WTC11 (cell line): Measurements from ENCODE around the gene TMEM272. TPM values are rescaled to one million over a fixed set of nuclear protein-coding genes. Genes with fewer than 3 reads are reported as not detected.

Source experiments
- ATAC-seq: fragments of 200-7000 bp; cut with Tn5 transposase; 2 replicates; pipeline ENCODE4 v1.10.0; 2021; ENCODE audit warnings: mild to moderate bottlenecking, moderate library complexity
- CTCF ChIA-PET: fragments of 300-600 bp; sonication (Branson Sonifier 250); formaldehyde crosslinking; loops from one replicate; lab custom pipeline; 2021; ENCODE audit warnings: antibody characterized with exemption; lab: Charles Lee
- POLR2A ChIA-PET: fragments of 350-600 bp; sonication (Branson Sonifier 250); formaldehyde crosslinking; loops from one replicate; lab custom pipeline; 2021; ENCODE audit warnings: antibody characterized with exemption; lab: Charles Lee
- DNase-seq: peaks from one replicate; pipeline ENCODE4 v3.0.0; 2021; ENCODE audit warnings: low spot score
- H3K27ac Mint-ChIP-seq: 2 replicates; pipeline ENCODE4 v1.8.0; 2021; ENCODE audit warnings: mixed read lengths
- H3K27me3 Mint-ChIP-seq: 2 replicates; pipeline ENCODE4 v1.8.0; 2021; ENCODE audit warnings: low read depth, mild to moderate bottlenecking, moderate library complexity, mixed read lengths
- H3K36me3 Mint-ChIP-seq: 2 replicates; pipeline ENCODE4 v1.8.0; 2021; ENCODE audit warnings: mixed read lengths
- H3K4me1 Mint-ChIP-seq: 2 replicates; pipeline ENCODE4 v1.8.0; 2022; ENCODE audit warnings: mixed read lengths
- H3K4me3 Mint-ChIP-seq: 2 replicates; pipeline ENCODE4 v1.8.0; 2021; ENCODE audit warnings: mild to moderate bottlenecking, moderate library complexity, mixed read lengths
- H3K9me3 Mint-ChIP-seq: 2 replicates; pipeline ENCODE4 v1.8.0; 2021; ENCODE audit warnings: mixed read lengths
- ARID4B ChIP-seq: sonication (generic); formaldehyde crosslinking; IDR thresholded peaks from 2 replicates; pipeline ENCODE4 v1.8.0; 2023; ENCODE audit warnings: missing genetic modification reagents, mild to moderate bottlenecking, borderline replicate concordance
- ATF2 ChIP-seq: sonication (generic); formaldehyde crosslinking; IDR thresholded peaks from 2 replicates; pipeline ENCODE4 v1.8.1; 2022; ENCODE audit warnings: low read depth, missing genetic modification reagents, borderline replicate concordance
- E2F5 ChIP-seq: sonication (generic); formaldehyde crosslinking; IDR thresholded peaks from 2 replicates; pipeline ENCODE4 v1.8.1; 2022; ENCODE audit warnings: mild to moderate bottlenecking, moderate library complexity, missing genetic modification reagents
- EMX1 ChIP-seq: fragments of 250-450 bp; sonication (Bioruptor Pico); IDR thresholded peaks from 2 replicates; pipeline ENCODE4 v1.8.0; 2021; ENCODE audit warnings: mild to moderate bottlenecking
- FOXP4 ChIP-seq: sonication (generic); formaldehyde crosslinking; IDR thresholded peaks from 2 replicates; pipeline ENCODE4 v1.8.0; 2022; ENCODE audit warnings: mild to moderate bottlenecking, missing genetic modification reagents
- HMGXB4 ChIP-seq: sonication (generic); formaldehyde crosslinking; IDR thresholded peaks from 2 replicates; pipeline ENCODE4 v1.8.1; 2023; ENCODE audit warnings: mild to moderate bottlenecking, moderate library complexity, missing genetic modification reagents
- NFE2L1 ChIP-seq: sonication (generic); formaldehyde crosslinking; IDR thresholded peaks from 2 replicates; pipeline ENCODE4 v1.8.1; 2023; ENCODE audit warnings: missing genetic modification reagents
- PRDM15 ChIP-seq: sonication (generic); formaldehyde crosslinking; IDR thresholded peaks from 2 replicates; pipeline ENCODE4 v1.8.0; 2022; ENCODE audit warnings: missing genetic modification reagents
- SMAD4 ChIP-seq: sonication (generic); formaldehyde crosslinking; IDR thresholded peaks from 2 replicates; pipeline ENCODE4 v1.8.0; 2022; ENCODE audit warnings: mild to moderate bottlenecking, missing genetic modification reagents
- SOX15 ChIP-seq: fragments of 250-450 bp; sonication (Bioruptor Pico); IDR thresholded peaks from 2 replicates; pipeline ENCODE4 v1.9.0; 2021; ENCODE audit warnings: mild to moderate bottlenecking
- ZBTB21 ChIP-seq: sonication (generic); formaldehyde crosslinking; IDR thresholded peaks from 2 replicates; pipeline ENCODE4 v1.8.1; 2023; ENCODE audit warnings: mild to moderate bottlenecking, missing genetic modification reagents, borderline replicate concordance
- ZNF281 ChIP-seq: sonication (generic); formaldehyde crosslinking; IDR thresholded peaks from 2 replicates; pipeline ENCODE4 v1.8.0; 2023; ENCODE audit warnings: mild to moderate bottlenecking, missing genetic modification reagents
- total RNA-seq: library from RNA; stranded (reverse); gene quantifications from 3 replicates; pipeline ENCODE4 v1.2.3, GENCODE V29; 2021

TMEM272 gene
- total RNA-seq, 1 experiment from 2014 or later: not detected

GRCh38 chr13:51829568-51829899 is 15.4 kb downstream of the TMEM272 start:
- peaks cover 15% of the 10 kb centered on the region for H3K4me1 Mint-ChIP-seq
- CTCF ChIA-PET: interaction anchor here (0.7 to 1.0 kb wide), 2 partner anchors 14 to 15 kb away, joined by 3 to 4 read pairs; partner anchors contain the start of gene TMEM272
- POLR2A ChIA-PET: no interaction called here
- no peaks in the 10 kb centered on the region for H3K9me3 Mint-ChIP-seq
- H3K36me3 Mint-ChIP-seq: no peaks in the 10 kb centered on the region
- peaks cover 4% of the 10 kb centered on the region; the same call in 1 of the 2 replicates for H3K27me3 Mint-ChIP-seq
- no peak overlapping the region for H3K4me3 Mint-ChIP-seq
- DNase-seq (no peak), ATAC-seq (no peak)
- no peak overlapping the region for H3K27ac Mint-ChIP-seq
- no peak for TF ChIP-seq SMAD4
- TF ChIP-seq ARID4B (CRISPR knock-in tag): no peak
- no peak for TF ChIP-seq HMGXB4 (CRISPR knock-in tag)
- no peak for TF ChIP-seq E2F5 (CRISPR knock-in tag)
- TF ChIP-seq NFE2L1 (CRISPR knock-in tag): no peak
- TF ChIP-seq SOX15 (CRISPR knock-in tag): no peak
- TF ChIP-seq ZBTB21: no peak
- no peak for TF ChIP-seq PRDM15 (CRISPR knock-in tag)
- no peak for TF ChIP-seq ZNF281 (CRISPR knock-in tag)
- TF ChIP-seq, all 79 proteins: peak for 0

GRCh38 chr13:51828730-51829567 is 16.0 kb downstream of the TMEM272 start:
- peaks cover 4% of the 10 kb centered on the region; the same call in 1 of the 2 replicates for H3K27me3 Mint-ChIP-seq
- no peak overlapping the region for H3K27ac Mint-ChIP-seq
- no peak overlapping the region for H3K4me3 Mint-ChIP-seq
- ATAC-seq (no peak), DNase-seq (no peak)
- H3K9me3 Mint-ChIP-seq: no peaks in the 10 kb centered on the region
- CTCF ChIA-PET: interaction anchor here (0.7 to 1.0 kb wide), 2 partner anchors 13 to 16 kb away, joined by 3 to 4 read pairs; partner anchors contain the start of gene TMEM272
- POLR2A ChIA-PET: no interaction called here
- H3K36me3 Mint-ChIP-seq: no peaks in the 10 kb centered on the region
- H3K4me1 Mint-ChIP-seq: peaks cover 15% of the 10 kb centered on the region
- no peak for TF ChIP-seq FOXP4
- TF ChIP-seq EMX1 (CRISPR knock-in tag): no peak
- no peak for TF ChIP-seq ATF2 (CRISPR knock-in tag)
- no peak for TF ChIP-seq E2F5 (CRISPR knock-in tag)
